HG02943 (cell line): ENCODE measurements around the gene ERO1B.

Experiments used
- ATAC-seq: cut with Tn5 transposase; IDR thresholded peaks from one replicate; pipeline ENCODE4 v1.9.1; 2021; ENCODE audit warnings: mild to moderate bottlenecking, low read depth, moderate library complexity; ENCODE audit not compliant: unreplicated experiment

The ERO1B gene

DNA sequence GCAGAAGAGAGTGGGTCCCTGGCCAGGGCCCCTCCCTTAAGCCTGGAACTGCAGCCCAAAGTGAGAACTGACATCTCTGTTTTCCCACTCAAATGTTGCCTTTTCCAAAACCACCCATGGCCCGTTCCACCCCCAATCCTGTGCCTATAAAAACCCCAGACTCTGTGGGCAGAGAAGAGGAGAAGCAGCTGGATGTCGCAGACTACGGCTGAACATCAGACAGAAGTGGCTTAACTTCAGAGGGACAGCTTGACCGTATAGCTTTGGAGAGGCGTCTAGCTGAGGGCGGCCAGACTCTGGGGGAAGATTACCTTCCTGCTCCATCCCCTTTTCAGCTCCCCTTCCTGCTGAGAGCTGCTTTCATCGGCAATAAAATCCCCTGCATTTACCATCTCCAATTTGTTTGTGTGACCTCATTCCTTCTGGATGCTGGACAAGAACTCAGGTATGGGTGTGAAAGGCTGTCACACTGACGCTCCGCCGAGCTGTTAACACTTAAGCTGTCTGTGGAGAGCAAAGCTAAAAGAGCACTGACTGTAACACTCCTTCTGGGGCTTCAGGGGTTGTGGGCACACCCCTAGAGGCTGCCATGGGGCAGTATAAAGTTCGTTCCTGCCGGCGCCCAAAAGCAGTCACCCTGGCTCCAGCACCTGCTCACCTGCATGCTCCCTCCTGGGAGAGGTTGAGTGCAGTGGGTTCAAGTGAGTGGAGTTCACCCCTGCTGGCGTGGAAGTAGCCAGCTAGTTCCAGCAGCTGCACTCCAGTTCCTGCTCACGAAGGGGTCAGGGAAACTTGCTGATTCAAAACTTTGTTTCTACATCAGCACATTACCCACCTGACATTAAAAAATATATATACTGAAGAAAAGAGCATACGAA, 19.6 kb upstream of the ERO1B start:
- no peak for ATAC-seq

- no peak for ATAC-seq
Observed at GRCh38 chr1:236297161-236297560, 15.4 kb upstream of the ERO1B start.

GRCh38 chr1:236292425-236292824, 10.7 kb upstream of the ERO1B start:
- ATAC-seq = no peak

- ATAC-seq = no peak
Observed at GRCh38 chr1:236289492-236290131, 7.9 kb upstream of the ERO1B start.

DNA sequence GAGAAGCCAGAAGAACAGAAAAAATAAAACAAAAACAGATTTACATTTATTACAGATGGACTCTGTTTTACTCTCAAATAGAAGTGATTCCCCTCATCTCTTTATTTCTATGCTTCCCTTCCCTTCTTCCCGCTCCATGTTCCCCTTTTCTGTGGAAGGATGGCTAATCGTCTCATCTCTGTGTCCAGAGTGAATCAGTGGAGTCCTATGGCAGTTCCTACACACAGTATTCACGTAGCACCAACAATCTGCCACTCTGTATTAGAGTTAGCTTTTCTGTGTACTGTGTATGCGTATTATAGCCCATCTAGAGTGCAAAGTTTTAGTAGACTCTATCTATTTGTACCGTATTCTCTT, 6.8 kb upstream of the ERO1B start:
- ATAC-seq = no peak

GRCh38 chr1:236287757-236288619, 6.2 kb upstream of the ERO1B start:
- no peak for ATAC-seq

DNA sequence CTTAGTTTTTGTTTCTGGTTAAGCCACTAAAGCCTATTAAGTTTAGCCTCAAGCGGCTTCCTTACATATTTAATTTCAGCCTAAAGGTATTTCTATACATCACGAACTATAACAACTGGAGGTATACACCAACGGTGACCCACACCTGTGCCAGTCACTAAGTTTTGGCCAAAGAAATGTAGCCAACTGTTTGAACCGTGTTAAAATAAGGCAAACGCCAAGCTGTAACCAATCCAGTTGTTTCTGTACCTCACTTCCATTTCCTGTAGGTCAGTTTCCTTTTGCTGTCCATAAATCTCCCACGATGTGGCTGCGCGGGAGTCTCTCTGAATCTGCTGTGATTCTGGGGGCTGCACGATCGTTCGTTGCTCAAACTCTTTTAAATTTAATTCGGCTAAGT, 5.6 kb upstream of the ERO1B start:
- no peak for ATAC-seq

GRCh38 chr1:236284291-236284721, 2.5 kb upstream of the ERO1B start:
- peak; percentile 35 for ATAC-seq

DNA sequence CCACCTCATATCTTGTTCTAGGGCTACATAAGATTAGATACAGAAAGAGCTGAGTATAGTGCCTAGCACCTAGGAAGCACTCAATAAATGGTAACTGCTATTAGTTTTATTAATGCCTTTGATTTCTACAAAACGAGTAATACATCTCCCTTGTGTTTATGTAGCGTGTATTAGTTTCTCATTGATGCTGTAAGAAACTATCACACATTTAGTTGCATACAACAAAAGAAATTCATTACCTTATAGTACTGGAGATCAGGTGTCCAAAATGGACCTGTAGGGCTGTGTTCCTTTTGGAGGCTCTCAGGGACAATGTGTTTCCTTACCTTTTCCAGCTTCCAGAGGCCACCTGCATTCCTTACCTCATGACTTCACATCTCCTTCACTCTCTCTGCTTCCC, 961 bp upstream of the ERO1B start:
- ATAC-seq = no peak

DNA sequence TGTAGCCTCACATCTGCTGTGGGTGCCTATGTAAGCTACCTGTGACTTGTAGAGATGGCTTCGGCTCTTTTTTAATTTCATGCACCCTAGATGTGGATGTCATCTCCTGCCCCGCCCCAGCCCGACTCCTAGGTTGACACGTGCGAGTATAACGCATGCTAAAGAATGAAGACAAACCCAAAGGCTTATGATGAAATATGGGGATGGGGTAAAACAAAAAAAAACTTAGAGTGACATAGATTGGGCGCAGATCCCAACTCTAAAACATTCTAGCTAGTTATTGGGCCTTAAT, 613 bp upstream of the ERO1B start:
- ATAC-seq = no peak

DNA sequence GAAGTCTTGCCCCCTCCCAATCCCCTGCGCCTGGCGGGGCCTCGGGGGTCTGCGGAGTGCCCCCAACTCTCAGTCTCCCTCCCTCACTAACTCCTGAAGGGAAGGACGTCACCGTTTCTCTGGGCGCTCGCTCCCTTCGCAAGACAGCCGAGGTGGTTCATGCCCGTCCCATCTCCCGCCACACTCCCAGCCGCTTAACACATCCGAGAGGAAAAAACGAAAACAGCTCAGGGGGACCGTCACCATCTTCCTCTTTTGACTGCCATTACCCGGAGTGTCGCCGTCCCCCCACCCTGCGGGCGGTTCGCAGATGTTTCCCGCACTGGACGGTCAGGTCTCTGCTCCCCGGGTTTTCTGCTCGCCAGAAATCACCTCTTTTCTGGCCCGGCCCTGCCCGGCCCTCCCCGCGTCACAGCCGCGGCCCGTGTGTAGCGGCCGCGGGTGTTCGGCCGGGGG, 532 bp downstream of the ERO1B start:
- peak; percentile 32 for ATAC-seq

DNA sequence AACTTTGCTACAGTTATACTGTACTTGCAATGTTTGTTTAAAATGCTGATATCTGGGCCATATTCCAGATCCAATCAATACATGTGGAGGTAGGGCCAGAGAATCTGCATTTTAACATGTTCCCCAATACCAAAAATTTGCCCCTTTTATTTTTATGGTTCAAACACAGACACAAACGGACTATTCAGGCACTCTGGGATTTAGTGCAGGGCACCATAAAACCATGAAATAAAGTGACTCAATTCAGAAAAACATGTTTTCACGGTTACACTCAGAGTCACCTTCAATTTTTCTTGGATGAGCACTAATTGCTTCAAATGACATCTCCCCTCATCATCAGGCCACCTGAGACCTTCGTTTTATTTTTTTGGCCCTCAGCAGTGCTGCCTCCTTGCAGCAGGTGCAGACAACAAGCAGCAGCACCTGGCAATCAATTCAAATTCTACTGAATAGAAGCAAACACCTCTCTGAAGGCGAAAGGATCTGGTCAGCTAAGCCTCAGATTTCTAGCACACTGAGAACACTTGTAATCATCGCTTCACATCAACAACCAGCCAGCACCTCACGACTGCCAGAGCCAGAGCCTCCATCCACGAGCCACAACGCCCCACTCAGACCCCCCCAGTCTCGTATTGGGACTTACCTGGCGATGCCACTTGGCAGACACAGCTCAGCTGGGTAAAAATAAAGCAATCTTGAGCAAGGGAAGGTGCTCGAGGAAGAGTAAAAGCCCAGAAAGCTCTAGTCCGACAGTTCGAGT, 1.1 kb downstream of the ERO1B start:
- no peak for ATAC-seq

DNA sequence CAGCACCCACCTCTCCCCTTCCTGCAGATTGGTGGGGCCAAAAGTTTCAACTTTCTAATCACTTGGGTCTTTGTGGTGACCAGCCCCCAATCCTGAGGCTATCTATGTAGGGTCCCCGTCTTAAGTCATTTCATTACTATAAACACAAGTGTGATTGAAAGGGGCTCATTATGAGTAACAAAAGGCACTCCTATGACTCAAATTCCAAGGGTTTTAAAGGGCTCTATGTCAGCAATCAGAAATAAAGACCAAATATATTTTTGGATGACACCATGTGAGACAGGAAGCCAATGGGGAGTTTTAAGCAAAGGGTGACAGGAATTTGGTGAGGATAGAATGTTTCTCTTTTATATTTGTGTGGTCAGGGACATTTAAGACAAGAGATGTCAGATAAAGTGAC, 6.2 kb downstream of the ERO1B start:
- no peak for ATAC-seq

DNA sequence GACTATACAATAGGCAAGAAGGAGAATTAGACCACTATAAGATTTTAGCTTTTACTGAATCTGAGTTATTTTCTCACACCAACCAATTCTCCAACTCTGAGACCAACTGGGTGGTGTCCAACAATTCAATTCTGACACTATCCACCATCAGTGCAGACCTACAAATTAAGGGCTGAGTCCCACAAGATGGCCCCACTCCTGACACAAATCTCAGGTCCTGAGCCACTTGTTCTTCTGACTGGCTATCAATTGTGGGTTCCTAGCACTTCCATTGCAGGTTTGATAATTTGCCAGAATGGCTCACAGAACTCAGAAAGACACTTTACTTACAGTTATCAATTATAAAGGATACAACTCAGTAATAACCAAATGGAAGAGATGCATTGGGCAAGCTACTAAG, 6.7 kb downstream of the ERO1B start:
- ATAC-seq = no peak

GRCh38 chr1:236273358-236273757, 8.4 kb downstream of the ERO1B start:
- ATAC-seq = no peak

DNA sequence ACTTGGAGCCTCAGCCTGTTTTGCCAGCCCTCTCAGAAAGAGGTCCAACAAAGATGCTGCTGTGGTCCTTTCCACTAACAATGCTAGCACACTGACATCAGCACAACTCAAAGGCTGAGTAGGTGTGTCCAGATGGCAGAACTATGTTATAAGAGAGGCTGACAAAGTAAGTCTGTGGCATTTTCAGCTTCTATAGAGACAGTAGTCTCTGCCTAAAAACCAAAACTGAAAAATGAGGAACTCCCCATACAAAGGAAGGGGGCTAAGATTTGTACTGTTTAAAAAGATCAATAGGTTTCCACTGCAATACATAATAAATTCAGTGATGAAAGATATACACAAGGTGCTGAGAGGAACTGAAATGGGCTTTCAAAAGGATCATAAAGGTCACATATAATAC, 12.3 kb downstream of the ERO1B start:
- ATAC-seq = no peak

GRCh38 chr1:236261898-236262297, 19.9 kb downstream of the ERO1B start:
- no peak for ATAC-seq

- no peak for ATAC-seq
Observed at GRCh38 chr1:236261033-236261432, 20.7 kb downstream of the ERO1B start.

GRCh38 chr1:236259043-236259442, 22.7 kb downstream of the ERO1B start:
- ATAC-seq = no peak

DNA sequence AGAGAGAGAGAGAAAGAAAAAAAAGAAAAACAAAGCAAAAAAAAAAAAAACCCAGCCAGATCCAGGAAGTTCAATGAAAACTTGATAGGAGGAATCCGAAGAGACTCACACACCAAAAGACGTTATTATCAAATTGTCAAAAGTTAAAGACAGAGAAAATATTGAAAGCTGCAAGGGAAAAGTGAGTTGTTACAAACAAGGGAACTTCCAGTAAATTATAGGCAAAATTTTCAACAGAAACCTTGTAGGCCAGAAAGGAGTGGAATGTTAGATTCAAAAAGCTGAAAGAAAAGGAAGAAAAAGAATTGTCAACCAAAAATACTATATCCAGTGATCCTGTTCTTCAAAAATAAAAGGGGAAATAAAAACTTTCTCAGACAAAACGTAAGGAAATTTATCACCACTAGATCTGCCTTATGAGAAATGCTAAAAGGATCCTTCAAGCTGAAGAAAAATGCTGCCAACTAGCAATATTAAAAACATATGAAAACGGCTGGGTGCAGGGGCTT, 23.6 kb downstream of the ERO1B start:
- ATAC-seq = no peak
